ENCODE data around the gene MAN1C1. TPM values are rescaled to one million over a fixed set of nuclear protein-coding genes. Genes with fewer than 3 reads are reported as not detected.

Gene MAN1C1
- total RNA-seq, 1 donor from 2014 or later: 9.1 TPM

GRCh38 chr1:25673962-25674806 is 57.6 kb downstream of the MAN1C1 start:
- TF ChIP-seq CTCF (conservative IDR thresholded peaks at IDR 0.05): no peak
- Mint-ChIP-seq H3K27ac (no peak overlapping the region), H3K4me3 (no peak overlapping the region), H3K36me3 (no peaks in the 10 kb centered on the region), H3K9me3 (no peaks in the 10 kb centered on the region), H3K27me3 (no peaks in the 10 kb centered on the region), H3K4me1 (ENCODE audit: unreplicated experiment) (peaks cover 16% of the 10 kb centered on the region)
- DNase-seq (ENCODE audit: extremely low spot score, unreplicated experiment): no peak

GRCh38 chr1:25674807-25675084 is 58.2 kb downstream of the MAN1C1 start:
- H3K36me3 Mint-ChIP-seq: no peaks in the 10 kb centered on the region
- no peak for DNase-seq (ENCODE audit: extremely low spot score, unreplicated experiment)
- no peaks in the 10 kb centered on the region for H3K27me3 Mint-ChIP-seq
- TF ChIP-seq CTCF (conservative IDR thresholded peaks at IDR 0.05): no peak
- peaks cover 16% of the 10 kb centered on the region for H3K4me1 Mint-ChIP-seq (ENCODE audit: unreplicated experiment)
- no peak overlapping the region for H3K4me3 Mint-ChIP-seq
- no peak overlapping the region for H3K27ac Mint-ChIP-seq
- H3K9me3 Mint-ChIP-seq: no peaks in the 10 kb centered on the region

- no peak overlapping the region for H3K27ac Mint-ChIP-seq
- peaks cover 13% of the 10 kb centered on the region for H3K4me1 Mint-ChIP-seq (ENCODE audit: unreplicated experiment)
- no peak for TF ChIP-seq CTCF (conservative IDR thresholded peaks at IDR 0.05)
- H3K36me3 Mint-ChIP-seq: no peaks in the 10 kb centered on the region
- no peak overlapping the region for H3K4me3 Mint-ChIP-seq
- no peak for DNase-seq (ENCODE audit: extremely low spot score, unreplicated experiment)
- no peaks in the 10 kb centered on the region for H3K9me3 Mint-ChIP-seq
- no peaks in the 10 kb centered on the region for H3K27me3 Mint-ChIP-seq
Measured at GRCh38 chr1:25675729-25676476, 59.3 kb downstream of the MAN1C1 start.

- TF ChIP-seq CTCF (conservative IDR thresholded peaks at IDR 0.05): no peak
- H3K4me1 Mint-ChIP-seq (ENCODE audit: unreplicated experiment): peaks cover 13% of the 10 kb centered on the region
- H3K27ac Mint-ChIP-seq: no peak overlapping the region
- no peak for DNase-seq (ENCODE audit: extremely low spot score, unreplicated experiment)
- no peaks in the 10 kb centered on the region for H3K27me3 Mint-ChIP-seq
- no peak overlapping the region for H3K4me3 Mint-ChIP-seq
- H3K36me3 Mint-ChIP-seq: no peaks in the 10 kb centered on the region
- H3K9me3 Mint-ChIP-seq: no peaks in the 10 kb centered on the region
Measured at GRCh38 chr1:25676488-25676887, 59.9 kb downstream of the MAN1C1 start.

GRCh38 chr1:25677193-25677773 is 60.7 kb downstream of the MAN1C1 start:
- Mint-ChIP-seq H3K36me3 (no peaks in the 10 kb centered on the region), H3K27me3 (no peaks in the 10 kb centered on the region), H3K4me1 (ENCODE audit: unreplicated experiment) (peaks cover 13% of the 10 kb centered on the region), H3K9me3 (no peaks in the 10 kb centered on the region), H3K4me3 (no peak overlapping the region), H3K27ac (no peak overlapping the region)
- TF ChIP-seq CTCF (conservative IDR thresholded peaks at IDR 0.05): no peak
- DNase-seq (ENCODE audit: extremely low spot score, unreplicated experiment): no peak

Data from type B pancreatic cell (in vitro differentiated cells).